ENCODE data around the gene SLC2A3. TPM values are rescaled to one million over a fixed set of nuclear protein-coding genes. Genes with fewer than 3 reads are reported as not detected.
"Not testable (repeated sequence)": the region's sequence is repeated elsewhere in the genome, so short reads cannot be mapped to it uniquely, and the experiment has no call there.

Gene SLC2A3
- total RNA-seq, 1 experiment from 2014 or later, result 717 TPM

DNA sequence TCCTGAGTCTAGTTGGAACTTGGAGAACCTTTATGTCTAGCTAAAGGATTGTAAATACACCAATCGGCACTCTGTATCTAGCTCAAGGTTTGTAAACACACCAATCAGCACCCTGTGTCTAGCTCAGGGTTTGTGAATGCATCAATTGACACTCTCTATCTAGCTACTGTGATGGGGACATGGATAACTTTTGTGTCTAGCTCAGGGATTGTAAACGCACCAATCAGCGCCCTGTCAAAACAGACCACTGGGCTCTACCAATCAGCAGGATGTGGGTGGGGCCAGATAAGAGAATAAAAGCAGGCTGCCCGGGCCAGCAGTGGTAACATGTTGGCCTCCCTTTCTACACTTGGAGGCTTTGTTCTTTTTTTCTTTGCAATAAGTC, 54.3 kb downstream of the SLC2A3 start:
- H3K27me3 Mint-ChIP-seq (ENCODE audit: low read depth); H3K4me3 Mint-ChIP-seq; ATAC-seq; H3K36me3 Mint-ChIP-seq; CTCF ChIA-PET; H3K9me3 Mint-ChIP-seq; DNase-seq (ENCODE audit: low spot score): not testable (repeated sequence)
- H3K27ac Mint-ChIP-seq, result peak overlapping the region; percentile 89
- peaks cover 26% of the 10 kb centered on the region for H3K4me1 Mint-ChIP-seq
- POLR2A ChIA-PET, result interaction anchor here (0.6 to 1.2 kb wide), 2 partner anchors 9 to 55 kb away, joined by 3 to 4 read pairs; partner anchors contain the start of gene SLC2A14
- TF ChIP-seq NFYB (CRISPR knock-in tag; conservative IDR thresholded peaks at IDR 0.05; ENCODE audit: low read depth), result peak; percentile 68

DNA sequence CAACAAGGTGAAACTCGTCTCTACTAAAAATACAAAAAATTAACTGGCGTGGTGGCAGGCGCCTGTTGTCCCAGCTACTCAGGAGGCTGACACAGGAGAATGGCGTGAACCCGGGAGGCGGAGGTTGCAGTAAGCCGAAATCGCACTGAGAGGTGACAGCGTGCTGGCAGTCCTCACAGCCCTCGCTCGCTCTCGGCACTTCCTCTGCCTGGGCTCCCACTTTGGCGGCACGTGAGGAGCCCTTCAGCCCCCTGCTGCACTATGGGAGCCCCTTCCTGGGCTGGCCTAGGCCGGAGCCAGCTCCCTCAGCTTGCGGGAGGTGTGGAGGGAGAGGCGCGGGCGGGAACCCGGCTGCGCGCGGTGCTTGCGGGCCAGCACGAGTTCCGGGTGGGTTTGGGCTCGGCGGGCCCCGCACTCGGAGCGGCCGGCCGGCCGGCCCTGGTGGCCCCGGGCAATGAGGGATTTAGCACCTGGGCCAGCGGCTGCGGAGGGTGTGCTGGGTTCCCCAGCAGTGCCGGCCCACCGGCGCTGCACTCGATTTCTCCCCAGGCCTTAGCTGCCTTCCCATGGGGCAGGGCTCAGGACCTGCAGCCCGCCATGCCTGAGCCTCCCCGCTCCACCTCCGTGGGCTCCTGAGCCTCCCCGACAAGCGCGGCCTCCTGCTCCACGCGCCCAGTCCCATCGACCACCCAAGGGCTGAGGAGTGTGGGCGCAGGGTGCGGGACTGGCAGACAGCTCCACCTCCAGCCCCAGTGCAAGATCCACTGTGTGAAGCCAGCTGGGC, 54.8 kb downstream of the SLC2A3 start:
- H3K36me3 Mint-ChIP-seq; ATAC-seq; H3K9me3 Mint-ChIP-seq; DNase-seq (ENCODE audit: low spot score); H3K27ac Mint-ChIP-seq; H3K4me3 Mint-ChIP-seq; CTCF ChIA-PET; H3K27me3 Mint-ChIP-seq (ENCODE audit: low read depth): not testable (repeated sequence)
- POLR2A ChIA-PET, result interaction anchor here (0.6 to 1.2 kb wide), 2 partner anchors 8 to 55 kb away, joined by 3 to 4 read pairs; partner anchors contain the start of gene SLC2A14
- H3K4me1 Mint-ChIP-seq, result peaks cover 26% of the 10 kb centered on the region

DNA sequence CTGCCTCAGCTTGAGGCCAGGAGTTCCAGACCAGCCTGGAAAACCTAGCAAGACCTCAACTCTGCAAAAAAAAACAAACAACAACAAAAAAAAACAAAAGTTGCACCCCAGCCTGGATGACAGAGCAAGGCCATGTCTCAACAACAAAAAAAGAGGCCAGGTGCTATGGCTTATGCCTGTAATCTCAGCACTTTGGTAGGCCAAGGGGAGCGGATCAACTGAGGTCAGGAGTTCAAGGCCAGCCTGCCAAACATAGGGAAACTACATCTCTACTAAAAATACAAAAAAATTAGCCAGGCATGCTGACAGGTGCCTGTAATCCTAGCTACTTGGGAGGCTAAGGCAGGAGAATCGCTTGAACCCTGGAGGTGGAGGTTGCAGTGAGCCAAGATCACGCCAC, 56.7 kb downstream of the SLC2A3 start:
- 0 out of 2 replicates have a peak overlapping the region, but pooled peaks have one; percentile 63 for H3K27ac Mint-ChIP-seq
- H3K4me3 Mint-ChIP-seq, result no peak overlapping the region
- POLR2A ChIA-PET, result no interaction called here
- peaks cover 11% of the 10 kb centered on the region for H3K4me1 Mint-ChIP-seq
- H3K9me3 Mint-ChIP-seq, result peaks cover 6% of the 10 kb centered on the region
- TF ChIP-seq NR1H2 (CRISPR knock-in tag; IDR thresholded peaks at IDR 0.05), result no peak
- TF ChIP-seq TEAD1 (CRISPR knock-in tag; IDR thresholded peaks at IDR 0.05), result no peak
- TF ChIP-seq, protein P1, sequence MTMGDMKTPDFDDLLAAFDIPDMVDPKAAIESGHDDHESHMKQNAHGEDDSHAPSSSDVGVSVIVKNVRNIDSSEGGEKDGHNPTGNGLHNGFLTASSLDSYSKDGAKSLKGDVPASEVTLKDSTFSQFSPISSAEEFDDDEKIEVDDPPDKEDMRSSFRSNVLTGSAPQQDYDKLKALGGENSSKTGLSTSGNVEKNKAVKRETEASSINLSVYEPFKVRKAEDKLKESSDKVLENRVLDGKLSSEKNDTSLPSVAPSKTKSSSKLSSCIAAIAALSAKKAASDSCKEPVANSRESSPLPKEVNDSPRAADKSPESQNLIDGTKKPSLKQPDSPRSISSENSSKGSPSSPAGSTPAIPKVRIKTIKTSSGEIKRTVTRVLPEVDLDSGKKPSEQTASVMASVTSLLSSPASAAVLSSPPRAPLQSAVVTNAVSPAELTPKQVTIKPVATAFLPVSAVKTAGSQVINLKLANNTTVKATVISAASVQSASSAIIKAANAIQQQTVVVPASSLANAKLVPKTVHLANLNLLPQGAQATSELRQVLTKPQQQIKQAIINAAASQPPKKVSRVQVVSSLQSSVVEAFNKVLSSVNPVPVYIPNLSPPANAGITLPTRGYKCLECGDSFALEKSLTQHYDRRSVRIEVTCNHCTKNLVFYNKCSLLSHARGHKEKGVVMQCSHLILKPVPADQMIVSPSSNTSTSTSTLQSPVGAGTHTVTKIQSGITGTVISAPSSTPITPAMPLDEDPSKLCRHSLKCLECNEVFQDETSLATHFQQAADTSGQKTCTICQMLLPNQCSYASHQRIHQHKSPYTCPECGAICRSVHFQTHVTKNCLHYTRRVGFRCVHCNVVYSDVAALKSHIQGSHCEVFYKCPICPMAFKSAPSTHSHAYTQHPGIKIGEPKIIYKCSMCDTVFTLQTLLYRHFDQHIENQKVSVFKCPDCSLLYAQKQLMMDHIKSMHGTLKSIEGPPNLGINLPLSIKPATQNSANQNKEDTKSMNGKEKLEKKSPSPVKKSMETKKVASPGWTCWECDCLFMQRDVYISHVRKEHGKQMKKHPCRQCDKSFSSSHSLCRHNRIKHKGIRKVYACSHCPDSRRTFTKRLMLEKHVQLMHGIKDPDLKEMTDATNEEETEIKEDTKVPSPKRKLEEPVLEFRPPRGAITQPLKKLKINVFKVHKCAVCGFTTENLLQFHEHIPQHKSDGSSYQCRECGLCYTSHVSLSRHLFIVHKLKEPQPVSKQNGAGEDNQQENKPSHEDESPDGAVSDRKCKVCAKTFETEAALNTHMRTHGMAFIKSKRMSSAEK (CRISPR knock-in tag; IDR thresholded peaks at IDR 0.05; ENCODE audit: borderline replicate concordance), result no peak
- no peak for TF ChIP-seq GTF2I (CRISPR knock-in tag; conservative IDR thresholded peaks at IDR 0.05)
- TF ChIP-seq ATF1 (CRISPR knock-in tag; IDR thresholded peaks at IDR 0.05), result no peak
- TF ChIP-seq ZNF232 (CRISPR knock-in tag; IDR thresholded peaks at IDR 0.05), result no peak
- TF ChIP-seq IRF2 (CRISPR knock-in tag; IDR thresholded peaks at IDR 0.05; ENCODE audit: borderline replicate concordance, low read depth), result no peak
- TF ChIP-seq, protein P2, sequence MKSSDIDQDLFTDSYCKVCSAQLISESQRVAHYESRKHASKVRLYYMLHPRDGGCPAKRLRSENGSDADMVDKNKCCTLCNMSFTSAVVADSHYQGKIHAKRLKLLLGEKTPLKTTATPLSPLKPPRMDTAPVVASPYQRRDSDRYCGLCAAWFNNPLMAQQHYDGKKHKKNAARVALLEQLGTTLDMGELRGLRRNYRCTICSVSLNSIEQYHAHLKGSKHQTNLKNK (CRISPR knock-in tag; IDR thresholded peaks at IDR 0.05), result no peak
- TF ChIP-seq ZBTB21 (CRISPR knock-in tag; IDR thresholded peaks at IDR 0.05; ENCODE audit: borderline replicate concordance), result no peak
- TF ChIP-seq ZNF138 (CRISPR knock-in tag; conservative IDR thresholded peaks at IDR 0.05), result no peak
- no peak for TF ChIP-seq NR2C2 (CRISPR knock-in tag; IDR thresholded peaks at IDR 0.05)
- H3K36me3 Mint-ChIP-seq, result peaks cover 8% of the 10 kb centered on the region
- no peaks in the 10 kb centered on the region for H3K27me3 Mint-ChIP-seq (ENCODE audit: low read depth)
- DNase-seq (ENCODE audit: low spot score) (no peak), ATAC-seq (no peak)
- CTCF ChIA-PET, result no interaction called here

DNA sequence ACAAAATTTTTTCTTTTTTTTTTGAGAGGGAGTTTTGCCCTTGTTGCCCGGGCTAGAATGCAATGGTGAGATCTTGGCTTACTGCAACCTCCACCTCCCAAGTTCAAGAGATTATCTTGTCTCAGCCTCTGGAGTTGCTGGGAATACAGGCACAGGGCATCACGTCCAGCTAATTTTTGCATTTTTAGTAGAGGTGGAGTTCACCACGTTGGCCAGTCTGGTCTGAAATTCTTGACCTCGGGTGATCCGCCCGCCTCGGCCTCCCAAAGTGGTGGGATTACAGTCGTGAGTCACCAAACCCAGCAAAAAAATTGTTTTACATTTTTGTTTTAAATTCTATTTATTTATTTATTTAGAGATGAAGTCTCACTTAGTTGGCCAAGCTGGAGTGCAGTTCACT, 58.6 kb downstream of the SLC2A3 start:
- POLR2A ChIA-PET, result no interaction called here
- H3K9me3 Mint-ChIP-seq, result peaks cover 6% of the 10 kb centered on the region
- peaks cover 16% of the 10 kb centered on the region for H3K4me1 Mint-ChIP-seq
- peaks cover 7% of the 10 kb centered on the region for H3K36me3 Mint-ChIP-seq
- no peaks in the 10 kb centered on the region for H3K27me3 Mint-ChIP-seq (ENCODE audit: low read depth)
- ATAC-seq (no peak), DNase-seq (ENCODE audit: low spot score) (no peak)
- no peak overlapping the region for H3K27ac Mint-ChIP-seq
- H3K4me3 Mint-ChIP-seq, result no peak overlapping the region
- CTCF ChIA-PET, result interaction anchor here (1.3 kb wide), 1 partner anchor 28 kb away, joined by 5 read pairs; no protein-coding TSS in a partner anchor
- TF ChIP-seq TEAD4 (CRISPR knock-in tag; IDR thresholded peaks at IDR 0.05) (no peak), ZNF121 (CRISPR knock-in tag; IDR thresholded peaks at IDR 0.05) (no peak), CBFB (CRISPR knock-in tag; IDR thresholded peaks at IDR 0.05; ENCODE audit: low read depth) (no peak)
- TF ChIP-seq, protein P3, sequence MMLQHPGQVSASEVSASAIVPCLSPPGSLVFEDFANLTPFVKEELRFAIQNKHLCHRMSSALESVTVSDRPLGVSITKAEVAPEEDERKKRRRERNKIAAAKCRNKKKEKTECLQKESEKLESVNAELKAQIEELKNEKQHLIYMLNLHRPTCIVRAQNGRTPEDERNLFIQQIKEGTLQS (CRISPR knock-in tag; conservative IDR thresholded peaks at IDR 0.05), result no peak
- TF ChIP-seq, protein P4, sequence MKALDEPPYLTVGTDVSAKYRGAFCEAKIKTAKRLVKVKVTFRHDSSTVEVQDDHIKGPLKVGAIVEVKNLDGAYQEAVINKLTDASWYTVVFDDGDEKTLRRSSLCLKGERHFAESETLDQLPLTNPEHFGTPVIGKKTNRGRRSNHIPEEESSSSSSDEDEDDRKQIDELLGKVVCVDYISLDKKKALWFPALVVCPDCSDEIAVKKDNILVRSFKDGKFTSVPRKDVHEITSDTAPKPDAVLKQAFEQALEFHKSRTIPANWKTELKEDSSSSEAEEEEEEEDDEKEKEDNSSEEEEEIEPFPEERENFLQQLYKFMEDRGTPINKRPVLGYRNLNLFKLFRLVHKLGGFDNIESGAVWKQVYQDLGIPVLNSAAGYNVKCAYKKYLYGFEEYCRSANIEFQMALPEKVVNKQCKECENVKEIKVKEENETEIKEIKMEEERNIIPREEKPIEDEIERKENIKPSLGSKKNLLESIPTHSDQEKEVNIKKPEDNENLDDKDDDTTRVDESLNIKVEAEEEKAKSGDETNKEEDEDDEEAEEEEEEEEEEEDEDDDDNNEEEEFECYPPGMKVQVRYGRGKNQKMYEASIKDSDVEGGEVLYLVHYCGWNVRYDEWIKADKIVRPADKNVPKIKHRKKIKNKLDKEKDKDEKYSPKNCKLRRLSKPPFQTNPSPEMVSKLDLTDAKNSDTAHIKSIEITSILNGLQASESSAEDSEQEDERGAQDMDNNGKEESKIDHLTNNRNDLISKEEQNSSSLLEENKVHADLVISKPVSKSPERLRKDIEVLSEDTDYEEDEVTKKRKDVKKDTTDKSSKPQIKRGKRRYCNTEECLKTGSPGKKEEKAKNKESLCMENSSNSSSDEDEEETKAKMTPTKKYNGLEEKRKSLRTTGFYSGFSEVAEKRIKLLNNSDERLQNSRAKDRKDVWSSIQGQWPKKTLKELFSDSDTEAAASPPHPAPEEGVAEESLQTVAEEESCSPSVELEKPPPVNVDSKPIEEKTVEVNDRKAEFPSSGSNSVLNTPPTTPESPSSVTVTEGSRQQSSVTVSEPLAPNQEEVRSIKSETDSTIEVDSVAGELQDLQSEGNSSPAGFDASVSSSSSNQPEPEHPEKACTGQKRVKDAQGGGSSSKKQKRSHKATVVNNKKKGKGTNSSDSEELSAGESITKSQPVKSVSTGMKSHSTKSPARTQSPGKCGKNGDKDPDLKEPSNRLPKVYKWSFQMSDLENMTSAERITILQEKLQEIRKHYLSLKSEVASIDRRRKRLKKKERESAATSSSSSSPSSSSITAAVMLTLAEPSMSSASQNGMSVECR (CRISPR knock-in tag; IDR thresholded peaks at IDR 0.05; ENCODE audit: borderline replicate concordance), result no peak

Data from WTC11 (cell line).